IMR-90 (cell line): ENCODE results near the gene CYSLTR2. TPM values are rescaled to one million over a fixed set of nuclear protein-coding genes. Genes with fewer than 3 reads are reported as not detected.

Source experiments
- ATAC-seq: fragments of 200-7000 bp; cut with Tn5 transposase; 2 replicates; pipeline ENCODE4 v1.9.1; 2020; ENCODE audit warnings: low read depth, mild to moderate bottlenecking, moderate library complexity
- BruUV-seq: library from RNA; stranded (reverse); fragments of 400-500 nt; replicated peaks from 2 replicates; lab custom pipeline; 2021; lab: Mats Ljungman, UMichigan
- CTCF ChIA-PET: fragments of 300-600 bp; formaldehyde crosslinking; extraction: SDS; loops from one replicate; lab custom pipeline; 2021; ENCODE audit warnings: antibody characterized with exemption; lab: Yijun Ruan, JAX
- POLR2A ChIA-PET: fragments of 300-600 bp; sonication (Branson Sonifier 250); formaldehyde crosslinking; loops from one replicate; lab custom pipeline; 2022; ENCODE audit warnings: antibody characterized with exemption; ENCODE audit not compliant: unreplicated experiment; lab: Charles Lee
- DNase-seq: peaks from one replicate; pipeline ENCODE4 v3.0.0; 2013
- H2AFZ ChIP-seq: replicated peaks from 2 replicates; pipeline ENCODE3; 2013; ENCODE audit warnings: low read length, mild to moderate bottlenecking; ENCODE audit not compliant: poor library complexity
- H2AK5ac ChIP-seq: 2 replicates; pipeline ENCODE4 v1.6.1; 2013; ENCODE audit warnings: low read depth, low read length, inconsistent platforms
- H2AK9ac ChIP-seq: replicated peaks from 2 replicates; pipeline ENCODE3; 2013; ENCODE audit warnings: mild to moderate bottlenecking, low read depth, low read length, moderate library complexity; ENCODE audit not compliant: poor library complexity
- H2BK120ac ChIP-seq: 2 replicates; pipeline ENCODE4 v1.6.1; 2013; ENCODE audit warnings: low read depth, low read length, inconsistent platforms
- H2BK15ac ChIP-seq: 3 replicates; pipeline ENCODE4 v1.6.1; 2013; ENCODE audit warnings: low read depth, low read length, inconsistent platforms
- H2BK20ac ChIP-seq: 2 replicates; pipeline ENCODE4 v1.6.1; 2013; ENCODE audit warnings: low read depth, mild to moderate bottlenecking, inconsistent platforms, low read length, moderate library complexity
- H2BK5ac ChIP-seq: 2 replicates; pipeline ENCODE4 v1.6.1; 2013; ENCODE audit warnings: mild to moderate bottlenecking, low read depth, low read length, inconsistent platforms; ENCODE audit not compliant: poor library complexity, severe bottlenecking
- H3K14ac ChIP-seq: replicated peaks from 2 replicates; pipeline ENCODE4 v1.6.1; 2013; ENCODE audit warnings: low read depth, low read length, inconsistent platforms
- H3K18ac ChIP-seq: 2 replicates; pipeline ENCODE4 v1.6.1; 2013; ENCODE audit warnings: low read depth, low read length, control low read depth
- H3K23ac ChIP-seq: 2 replicates; pipeline ENCODE4 v1.6.1; 2013; ENCODE audit warnings: low read depth, low read length, inconsistent platforms
- H3K27ac ChIP-seq: 2 replicates; pipeline ENCODE4 v1.5.1; 2013; ENCODE audit warnings: mild to moderate bottlenecking, control low read depth, low read length; ENCODE audit not compliant: insufficient read depth
- H3K27me3 ChIP-seq: 2 replicates; pipeline ENCODE4 v1.6.1; 2013; ENCODE audit warnings: low read length; ENCODE audit not compliant: control insufficient read depth, insufficient read depth
- H3K36me3 ChIP-seq: 2 replicates; pipeline ENCODE4 v1.6.1; 2013; ENCODE audit warnings: low read length, mixed read lengths; ENCODE audit not compliant: control insufficient read depth, insufficient read depth
- H3K4ac ChIP-seq: 2 replicates; pipeline ENCODE4 v1.6.1; 2013; ENCODE audit warnings: low read depth, low read length, inconsistent platforms
- H3K4me1 ChIP-seq: 2 replicates; pipeline ENCODE4 v1.6.1; 2013; ENCODE audit warnings: low read length, mixed read lengths; ENCODE audit not compliant: control insufficient read depth, insufficient read depth
- H3K4me2 ChIP-seq: 2 replicates; pipeline ENCODE4 v1.6.1; 2013; ENCODE audit warnings: low read depth, mild to moderate bottlenecking, control low read depth, low read length, moderate library complexity
- H3K4me3 ChIP-seq: 2 replicates; pipeline ENCODE4 v1.5.1; 2013; ENCODE audit warnings: low read depth, mild to moderate bottlenecking, control low read depth, low read length, moderate library complexity; ENCODE audit not compliant: insufficient read depth
- H3K56ac ChIP-seq: 2 replicates; pipeline ENCODE4 v1.6.1; 2013; ENCODE audit warnings: low read length, inconsistent platforms; ENCODE audit not compliant: insufficient read depth; ENCODE audit errors: extremely low read depth
- H3K79me1 ChIP-seq, 2 experiments: 2 replicates each; pipeline ENCODE4 v1.6.1; 2013; ENCODE audit warnings: low read length in 2 of 2, inconsistent platforms in 1 of 2, low read depth in 1 of 2
- H3K9ac ChIP-seq: 2 replicates; pipeline ENCODE4 v1.6.1; 2013; ENCODE audit warnings: low read depth, low read length, control low read depth
- H3K9me1 ChIP-seq: 2 replicates; pipeline ENCODE4 v1.6.1; 2013; ENCODE audit warnings: low read length, inconsistent platforms; ENCODE audit not compliant: insufficient read depth
- H3K9me3 ChIP-seq: 2 replicates; pipeline ENCODE4 v1.6.1; 2013; ENCODE audit warnings: low read length; ENCODE audit not compliant: control insufficient read depth, insufficient read depth
- H4K20me1 ChIP-seq: 2 replicates; pipeline ENCODE4 v1.6.1; 2013; ENCODE audit warnings: low read length, inconsistent platforms; ENCODE audit not compliant: insufficient read depth
- H4K5ac ChIP-seq: 2 replicates; pipeline ENCODE4 v1.6.1; 2013; ENCODE audit warnings: mild to moderate bottlenecking, low read depth, low read length, control low read depth
- H4K8ac ChIP-seq, 2 experiments: 2 replicates each; pipeline ENCODE4 v1.6.1; 2013; ENCODE audit warnings: low read depth in 2 of 2, low read length in 2 of 2, control low read depth in 1 of 2, inconsistent platforms in 1 of 2
- H4K91ac ChIP-seq: 2 replicates; pipeline ENCODE4 v1.6.1; 2013; ENCODE audit warnings: low read depth, low read length, inconsistent platforms; ENCODE audit not compliant: insufficient read depth
- CEBPB ChIP-seq: IDR thresholded peaks from 2 replicates; pipeline ENCODE4 v1.6.1; 2012; ENCODE audit warnings: low read depth, low read length, improper control_type of control experiment
- MAFK ChIP-seq: IDR thresholded peaks from 2 replicates; pipeline ENCODE4 v1.6.1; 2012; ENCODE audit warnings: low read depth, low read length, improper control_type of control experiment
- MXI1 ChIP-seq: IDR thresholded peaks from 2 replicates; pipeline ENCODE4 v1.6.1; 2012; ENCODE audit warnings: low read depth, mild to moderate bottlenecking, low read length, moderate library complexity, borderline replicate concordance
- POLR2A ChIP-seq: IDR thresholded peaks from 2 replicates; pipeline ENCODE4 v1.6.1; 2012; ENCODE audit warnings: mild to moderate bottlenecking, low read depth, low read length
- RAD21 ChIP-seq: IDR thresholded peaks from 2 replicates; pipeline ENCODE4 v1.6.1; 2012; ENCODE audit warnings: low read length, improper control_type of control experiment
- RCOR1 ChIP-seq: IDR thresholded peaks from 2 replicates; pipeline ENCODE4 v1.6.1; 2012; ENCODE audit warnings: mild to moderate bottlenecking, low read length, improper control_type of control experiment; ENCODE audit not compliant: insufficient replicate concordance
- RFX5 ChIP-seq: IDR thresholded peaks from 2 replicates; pipeline ENCODE4 v1.8.0; 2012; ENCODE audit warnings: low read depth, mild to moderate bottlenecking, low read length, moderate library complexity
- WGBS, 2 experiments: methylation state at CpG; one replicate each; pipeline versions ENCODE4 v1.1.5 to v1.1.7; 2013; ENCODE audit warnings: missing lambda C conversion rate in 2 of 2; ENCODE audit not compliant: insufficient read length in 1 of 2; ENCODE audit errors: extremely low coverage in 2 of 2; 5-methylcytosine and 5-hydroxymethylcytosine counted together
- dilution Hi-C: fragments of 300-500 bp; cut with HindIII; formaldehyde crosslinking; loops from one replicate; pipeline ENCODE4 v1.14.3; 2018; ENCODE audit warnings: low sequenced_read_pairs; ENCODE audit not compliant: unreplicated experiment
- in situ Hi-C: fragments of 300-500 bp; cut with MboI; formaldehyde crosslinking; loops from 3 replicates; pipeline ENCODE4 v1.14.3; 2019; ENCODE audit warnings: low sequenced_read_pairs, inconsistent platforms, mixed read lengths
- intact Hi-C: fragments of 100-400 bp; cut with micrococcal nuclease; formaldehyde crosslinking; loops from 2 replicates; pipeline ENCODE4 v1.10.0; 2022
- polyA plus RNA-seq, 3 experiments: library from polyadenylated mRNA; depleted of rRNA; stranded (reverse); fragments of >200 nt; gene quantifications; 2 replicates each; pipeline ENCODE4 v1.2.3, GENCODE V29; 2012; ENCODE audit warnings: low replicate concordance in 1 of 3
- total RNA-seq: library from RNA; depleted of rRNA; stranded (reverse); fragments of >200 nt; gene quantifications from 2 replicates; pipeline ENCODE4 v1.2.3, GENCODE V29; 2012
- TF ChIP-seq, protein P1 (sequence below): fragments of 150-350 bp; IDR thresholded peaks from 2 replicates; pipeline ENCODE4 v1.6.1; 2017; ENCODE audit warnings: mild to moderate bottlenecking, antibody characterized with exemption, low read length, low read depth

Gene CYSLTR2
- total and polyA plus RNA-seq, 2 of the 4 experiments (the other 2 are of a cell fraction) = not detected

DNA sequence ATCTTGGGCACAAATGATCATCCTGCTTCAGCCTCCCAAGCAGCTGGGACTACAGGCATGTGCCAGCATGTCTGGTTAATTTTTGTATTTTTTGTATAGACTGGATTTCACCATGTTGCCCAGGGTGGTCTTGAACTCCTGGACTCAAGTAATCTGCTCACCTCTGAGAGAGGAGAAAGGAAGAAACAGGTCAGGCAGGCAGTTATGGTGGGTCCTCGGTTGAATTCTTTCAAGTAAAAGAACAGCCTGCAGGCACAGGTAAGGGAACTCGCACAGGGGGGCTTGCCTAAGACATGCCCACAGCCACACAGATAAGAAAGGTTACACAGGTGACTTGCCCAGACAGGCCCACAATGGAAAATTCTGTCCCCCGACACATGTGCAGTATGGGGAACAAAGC lies 34.8 kb upstream of the CYSLTR2 start:
- no peaks in the 10 kb centered on the region for H3K79me1 ChIP-seq
- no peak overlapping the region for H2BK20ac ChIP-seq
- H2BK5ac ChIP-seq = no peak overlapping the region
- no peak overlapping the region for H3K56ac ChIP-seq
- H2AK9ac ChIP-seq = no peak overlapping the region
- H3K9me1 ChIP-seq = no peaks in the 10 kb centered on the region
- POLR2A ChIA-PET = interaction anchor here (0.7 kb wide), 1 partner anchor 12 kb away, joined by 13 read pairs; no protein-coding TSS in a partner anchor
- H3K23ac ChIP-seq = no peak overlapping the region
- no TSS peak for BruUV-seq
- H3K4me2 ChIP-seq = no peak overlapping the region
- intact Hi-C loops (no loop called here), in situ Hi-C loops (no loop called here), dilution Hi-C loops (no loop called here)
- peaks cover 4% of the 10 kb centered on the region for H3K9me3 ChIP-seq
- H4K20me1 ChIP-seq = no peaks in the 10 kb centered on the region
- no peak for ATAC-seq
- no peaks in the 10 kb centered on the region for H3K4me1 ChIP-seq
- no peak overlapping the region for H4K91ac ChIP-seq
- no peak overlapping the region for H2AFZ ChIP-seq
- no peak overlapping the region for H3K9ac ChIP-seq
- no peak overlapping the region for H4K8ac ChIP-seq
- peaks cover 6% of the 10 kb centered on the region for H3K27me3 ChIP-seq
- no peak overlapping the region for H2AK5ac ChIP-seq
- no peak for TF ChIP-seq MAFK
- no peak for TF ChIP-seq MXI1
- no peak for TF ChIP-seq RFX5
- TF ChIP-seq, protein P1, sequence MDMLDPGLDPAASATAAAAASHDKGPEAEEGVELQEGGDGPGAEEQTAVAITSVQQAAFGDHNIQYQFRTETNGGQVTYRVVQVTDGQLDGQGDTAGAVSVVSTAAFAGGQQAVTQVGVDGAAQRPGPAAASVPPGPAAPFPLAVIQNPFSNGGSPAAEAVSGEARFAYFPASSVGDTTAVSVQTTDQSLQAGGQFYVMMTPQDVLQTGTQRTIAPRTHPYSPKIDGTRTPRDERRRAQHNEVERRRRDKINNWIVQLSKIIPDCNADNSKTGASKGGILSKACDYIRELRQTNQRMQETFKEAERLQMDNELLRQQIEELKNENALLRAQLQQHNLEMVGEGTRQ = no peak
- no peak for TF ChIP-seq POLR2A
- TF ChIP-seq RAD21 = no peak
- no peak for TF ChIP-seq RCOR1
- no peak for TF ChIP-seq CEBPB
- H3K27ac ChIP-seq = no peak overlapping the region
- no peak overlapping the region for H3K14ac ChIP-seq
- H3K36me3 ChIP-seq = no peaks in the 10 kb centered on the region
- no peak overlapping the region for H4K5ac ChIP-seq
- H3K18ac ChIP-seq = no peak overlapping the region
- H2BK15ac ChIP-seq = no peak overlapping the region
- CTCF ChIA-PET = interaction anchor here (0.7 kb wide), 1 partner anchor 627 kb away, joined by 3 read pairs; no protein-coding TSS in a partner anchor
- WGBS, 2 experiments = no CpG with 5 or more reads among the region's 3 CpGs
- DNase-seq = no peak
- no peak overlapping the region for H3K4ac ChIP-seq
- H2BK120ac ChIP-seq = no peak overlapping the region
- no peak overlapping the region for H3K4me3 ChIP-seq
